ENCODE data around the gene LY6G5C. TPM values are rescaled to one million over a fixed set of nuclear protein-coding genes. Genes with fewer than 3 reads are reported as not detected.

Gene LY6G5C
- total and polyA plus RNA-seq, 9 of the 15 experiments (the other 6 are each of a cell fraction or from before 2014, with no cell fraction given) = 0.10 to 0.67 (median 0.46) TPM; not detected in 4

DNA sequence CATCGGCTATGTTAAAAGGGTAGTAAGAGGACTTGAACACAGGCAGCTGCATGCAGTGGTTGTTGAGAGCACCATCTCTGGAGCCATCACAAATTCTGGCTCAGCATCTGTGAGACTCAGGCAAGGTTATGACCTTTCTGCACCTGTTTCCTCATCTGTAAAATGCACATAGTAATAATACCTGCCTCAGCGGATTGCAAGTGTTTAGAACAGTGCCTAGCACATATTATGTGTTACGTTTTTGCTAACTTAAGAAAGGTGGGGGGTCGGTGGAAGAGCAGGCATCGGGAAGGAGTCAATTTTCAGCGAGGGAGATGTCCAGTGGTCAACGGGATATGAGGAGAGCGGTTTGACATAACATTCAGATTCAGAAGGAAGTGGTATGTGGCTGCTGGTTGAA is 2.9 kb downstream of the LY6G5C start (continued):
- TF ChIP-seq CBX3 (IDR thresholded peaks at IDR 0.05; ENCODE audit: borderline replicate concordance in 1 of 2, low read length in 2 of 2) = no peak
- TF ChIP-seq MAFG (tag; conservative IDR thresholded peaks at IDR 0.05) = no peak
- TF ChIP-seq FOS (IDR thresholded peaks at IDR 0.05; ENCODE audit: extremely low read depth, insufficient read length) = no peak
- TF ChIP-seq, protein P1, sequence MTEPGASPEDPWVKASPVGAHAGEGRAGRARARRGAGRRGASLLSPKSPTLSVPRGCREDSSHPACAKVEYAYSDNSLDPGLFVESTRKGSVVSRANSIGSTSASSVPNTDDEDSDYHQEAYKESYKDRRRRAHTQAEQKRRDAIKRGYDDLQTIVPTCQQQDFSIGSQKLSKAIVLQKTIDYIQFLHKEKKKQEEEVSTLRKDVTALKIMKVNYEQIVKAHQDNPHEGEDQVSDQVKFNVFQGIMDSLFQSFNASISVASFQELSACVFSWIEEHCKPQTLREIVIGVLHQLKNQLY (CRISPR knock-in tag; conservative IDR thresholded peaks at IDR 0.05) = 0 out of 4 replicates have a peak, but pooled peaks of 1 of the 2 experiments have one; percentile 38
- TF ChIP-seq, protein P2, sequence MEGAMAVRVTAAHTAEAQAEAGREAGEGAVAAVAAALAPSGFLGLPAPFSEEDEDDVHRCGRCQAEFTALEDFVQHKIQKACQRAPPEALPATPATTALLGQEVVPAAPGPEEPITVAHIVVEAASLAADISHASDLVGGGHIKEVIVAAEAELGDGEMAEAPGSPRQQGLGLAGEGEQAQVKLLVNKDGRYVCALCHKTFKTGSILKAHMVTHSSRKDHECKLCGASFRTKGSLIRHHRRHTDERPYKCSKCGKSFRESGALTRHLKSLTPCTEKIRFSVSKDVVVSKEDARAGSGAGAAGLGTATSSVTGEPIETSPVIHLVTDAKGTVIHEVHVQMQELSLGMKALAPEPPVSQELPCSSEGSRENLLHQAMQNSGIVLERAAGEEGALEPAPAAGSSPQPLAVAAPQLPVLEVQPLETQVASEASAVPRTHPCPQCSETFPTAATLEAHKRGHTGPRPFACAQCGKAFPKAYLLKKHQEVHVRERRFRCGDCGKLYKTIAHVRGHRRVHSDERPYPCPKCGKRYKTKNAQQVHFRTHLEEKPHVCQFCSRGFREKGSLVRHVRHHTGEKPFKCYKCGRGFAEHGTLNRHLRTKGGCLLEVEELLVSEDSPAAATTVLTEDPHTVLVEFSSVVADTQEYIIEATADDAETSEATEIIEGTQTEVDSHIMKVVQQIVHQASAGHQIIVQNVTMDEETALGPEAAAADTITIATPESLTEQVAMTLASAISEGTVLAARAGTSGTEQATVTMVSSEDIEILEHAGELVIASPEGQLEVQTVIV (CRISPR knock-in tag; IDR thresholded peaks at IDR 0.05; ENCODE audit: borderline replicate concordance) = no peak
- no peak for TF ChIP-seq SIX5 (IDR thresholded peaks at IDR 0.05; ENCODE audit: borderline replicate concordance in 1 of 2, insufficient read depth in 1 of 2, low read depth in 1 of 2, low read length in 2 of 2)
- TF ChIP-seq ZNF561 (CRISPR knock-in tag; conservative IDR thresholded peaks at IDR 0.05) = no peak
- TF ChIP-seq TEAD1 (CRISPR knock-in tag; IDR thresholded peaks at IDR 0.05) = peak in 1 of 2 experiments; percentile 55; a peak in 1 of 4 replicates
- no peak for TF ChIP-seq PHB (CRISPR knock-in tag; IDR thresholded peaks at IDR 0.05)
